B cell (primary cell): ENCODE results near the gene FRMD4B. TPM values are rescaled to one million over a fixed set of nuclear protein-coding genes. Genes with fewer than 3 reads are reported as not detected.

Experiments used
- ATAC-seq: fragments of 200-7000 bp; cut with Tn5 transposase; one replicate; pipeline ENCODE4 v1.10.0; 2021; ENCODE audit warnings: low read depth, mild to moderate bottlenecking, moderate number of reproducible peaks, moderate library complexity
- CTCF ChIA-PET: fragments of 350-600 bp; sonication (Branson Sonifier 250); formaldehyde crosslinking; loops from one replicate; lab custom pipeline; 2021; ENCODE audit warnings: antibody characterized with exemption, inconsistent platforms; lab: Charles Lee
- POLR2A ChIA-PET: fragments of 350-600 bp; sonication (Branson Sonifier 250); formaldehyde crosslinking; loops from one replicate; lab custom pipeline; 2021; ENCODE audit warnings: antibody characterized with exemption; lab: Charles Lee
- DNase-seq: peaks from one replicate; pipeline ENCODE4 v3.0.0; 2013
- H2AFZ ChIP-seq: 2 replicates; pipeline ENCODE4 v1.6.1; 2012; ENCODE audit warnings: mild to moderate bottlenecking, low read depth, low read length; ENCODE audit not compliant: insufficient read depth, poor library complexity, severe bottlenecking
- H3K27ac ChIP-seq, 2 donors: 1 replicate in 1 of 2; 2 replicates in 1 of 2; pipeline ENCODE4 v1.5.1; 2012 to 2013; ENCODE audit warnings: low read length in 2 of 2, mild to moderate bottlenecking in 2 of 2, moderate library complexity in 1 of 2
- H3K27me3 ChIP-seq, 4 experiments: fragments of 200-600 bp in 1 of 4; sonication (generic) in 1 of 4; replicated peaks in 1 of 4; 1 replicate in 2 of 4; 2 replicates in 2 of 4; pipeline versions ENCODE4 v1.6.1 to v1.7.0; 2013 to 2016; ENCODE audit warnings: low read length in 3 of 4, mild to moderate bottlenecking in 2 of 4, mixed read lengths in 1 of 4, moderate library complexity in 1 of 4; ENCODE audit not compliant: insufficient read depth in 4 of 4, control insufficient read depth in 3 of 4; ENCODE audit errors: control extremely low read depth in 1 of 4
- H3K36me3 ChIP-seq, 2 experiments: replicated peaks in 1 of 2; 1 replicate in 1 of 2; 2 replicates in 1 of 2; pipeline versions ENCODE4 v1.6.1 to v1.7.1; 2013; ENCODE audit warnings: low read length in 1 of 2; ENCODE audit not compliant: insufficient read depth in 2 of 2, control insufficient read depth in 1 of 2; ENCODE audit errors: control extremely low read depth in 1 of 2, extremely low read depth in 1 of 2
- H3K4me1 ChIP-seq, 2 donors: fragments of 200-600 bp in 1 of 2; sonication (generic) in 1 of 2; 1 replicate in 1 of 2; 2 replicates in 1 of 2; pipeline versions ENCODE4 v1.5.1 to v1.6.1; 2013 to 2017; ENCODE audit warnings: low read length in 2 of 2; ENCODE audit not compliant: control insufficient read depth in 2 of 2, insufficient read depth in 2 of 2
- H3K4me2 ChIP-seq: replicated peaks from 2 replicates; pipeline ENCODE3; 2012; ENCODE audit warnings: mild to moderate bottlenecking, low read depth, low read length; ENCODE audit not compliant: poor library complexity, severe bottlenecking
- H3K4me3 ChIP-seq, 5 experiments: fragments of 200-600 bp in 1 of 5; sonication (generic) in 1 of 5; 1 replicate in 3 of 5; 2 replicates in 2 of 5; pipeline versions ENCODE4 v1.5.1 to v1.7.0; 2011 to 2016; ENCODE audit warnings: low read length in 4 of 5, mild to moderate bottlenecking in 4 of 5, low read depth in 2 of 5, control low read depth in 1 of 5, moderate library complexity in 1 of 5; ENCODE audit not compliant: insufficient read depth in 1 of 5; ENCODE audit errors: control extremely low read depth in 1 of 5, extremely low read depth in 1 of 5
- H3K79me2 ChIP-seq: fragments of 200-600 bp; sonication (generic); one replicate; pipeline ENCODE4 v1.6.0; 2016; ENCODE audit warnings: low read length; ENCODE audit not compliant: control insufficient read depth, insufficient read depth
- H3K9ac ChIP-seq: fragments of 200-600 bp; sonication (generic); 2 replicates; pipeline ENCODE4 v1.6.1; 2017; ENCODE audit warnings: mild to moderate bottlenecking, low read length, moderate library complexity
- H3K9me3 ChIP-seq, 3 donors: one replicate each; pipeline versions ENCODE4 v1.6.1 to v1.7.1; 2013; ENCODE audit warnings: low read length in 2 of 3; ENCODE audit not compliant: control insufficient read depth in 2 of 3, insufficient read depth in 1 of 3; ENCODE audit errors: control extremely low read depth in 1 of 3
- H4K20me1 ChIP-seq: 2 replicates; pipeline ENCODE4 v1.6.0; 2012; ENCODE audit warnings: mild to moderate bottlenecking, low read length; ENCODE audit not compliant: insufficient read depth, control insufficient read depth, poor library complexity, severe bottlenecking
- H3K27ac Mint-ChIP-seq: one replicate; pipeline ENCODE4 v1.8.0; 2021; ENCODE audit warnings: mixed read lengths
- H3K27me3 Mint-ChIP-seq: one replicate; pipeline ENCODE4 v1.8.0; 2021; ENCODE audit warnings: mixed read lengths
- H3K4me1 Mint-ChIP-seq: one replicate; pipeline ENCODE4 v1.8.0; 2021; ENCODE audit warnings: mixed read lengths
- H3K4me3 Mint-ChIP-seq: one replicate; pipeline ENCODE4 v1.8.0; 2021; ENCODE audit warnings: mixed read lengths
- H3K9me3 Mint-ChIP-seq: one replicate; pipeline ENCODE4 v1.8.0; 2022; ENCODE audit warnings: mixed read lengths; ENCODE audit not compliant: insufficient read depth
- EZH2 ChIP-seq: IDR thresholded peaks from 2 replicates; pipeline ENCODE4 v1.6.1; 2012; ENCODE audit warnings: borderline replicate concordance, low read depth, mild to moderate bottlenecking, moderate library complexity, low read length; ENCODE audit not compliant: insufficient read depth, poor library complexity, severe bottlenecking
- WGBS: methylation state at CpG from one replicate; pipeline ENCODE4 v1.1.5; 2013; ENCODE audit warnings: missing lambda C conversion rate; ENCODE audit not compliant: insufficient coverage; 5-methylcytosine and 5-hydroxymethylcytosine counted together
- intact Hi-C: fragments of 100-400 bp; cut with micrococcal nuclease; formaldehyde crosslinking; loops from one replicate; pipeline ENCODE4 v1.10.0; 2022
- polyA plus RNA-seq: library from polyadenylated mRNA; depleted of rRNA; stranded (reverse); fragments of >200 nt; gene quantifications from 2 replicates; pipeline ENCODE4 v1.2.3, GENCODE V29; 2012
- total RNA-seq, 2 donors: library from RNA; stranded (reverse); fragments of 120-200 nt in 1 of 2; gene quantifications; 1 replicate in 1 of 2; 2 replicates in 1 of 2; pipeline versions ENCODE4 v1.2.3 to v1.2.4, GENCODE V29; 2013 to 2022
- TF ChIP-seq, protein P1 (sequence below): fragments of 200-600 bp; IDR thresholded peaks from one replicate; pipeline ENCODE4 v1.8.0; 2022; ENCODE audit warnings: antibody characterized with exemption, mild to moderate bottlenecking

Gene FRMD4B
- total and polyA plus RNA-seq, 2 donors (not counting 1 experiment from before 2014, with no cell fraction given): 0.06 to 0.20 TPM

DNA sequence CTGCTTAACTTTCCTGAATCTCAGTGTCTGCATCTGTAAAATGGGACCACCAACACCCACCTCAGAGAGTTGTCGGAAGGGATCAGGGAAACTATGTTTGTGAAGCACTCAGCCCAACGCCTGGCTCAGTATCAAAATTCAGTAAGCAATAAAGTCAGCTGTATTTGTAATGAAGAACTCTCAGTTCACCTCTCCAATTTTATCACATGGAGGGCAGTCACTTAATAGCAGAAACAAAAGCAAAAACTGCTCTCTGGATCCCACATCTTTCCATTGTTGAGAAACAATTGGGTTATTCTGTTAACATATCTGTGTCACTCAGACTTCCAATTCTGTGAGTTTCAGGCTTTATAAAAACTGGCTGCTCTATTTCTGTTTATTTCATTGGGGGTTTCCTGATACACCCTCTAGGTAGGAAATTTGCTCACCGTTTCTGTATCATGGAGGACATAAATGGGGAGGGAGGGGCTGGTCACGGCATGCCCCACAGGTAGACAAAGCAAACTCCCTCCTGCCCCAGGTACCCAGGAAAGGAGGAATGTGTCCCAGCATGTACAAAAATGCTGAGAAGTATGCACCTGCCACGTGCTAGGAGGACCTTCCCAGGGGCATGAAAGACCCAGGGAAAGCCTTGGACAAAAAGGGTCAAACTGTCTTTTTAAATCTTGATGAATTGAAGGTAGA is 182.1 kb downstream of the FRMD4B start:
- no peaks in the 10 kb centered on the region for H3K79me2 ChIP-seq
- CTCF ChIA-PET: no interaction called here
- intact Hi-C loops: no loop called here
- Mint-ChIP-seq H3K4me1 (peaks cover 3% of the 10 kb centered on the region), H3K27ac (no peak overlapping the region), H3K4me3 (no peak overlapping the region), H3K27me3 (peaks cover 10% of the 10 kb centered on the region), H3K9me3 (no peaks in the 10 kb centered on the region)
- DNase-seq (no peak), ATAC-seq (no peak)
- H3K9me3 ChIP-seq: no peaks in the 10 kb centered on the region
- no peak overlapping the region for H3K9ac ChIP-seq
- no peak overlapping the region for H3K4me2 ChIP-seq
- POLR2A ChIA-PET: no interaction called here
- no peaks in the 10 kb centered on the region for H3K4me1 ChIP-seq
- no peaks in the 10 kb centered on the region for H3K36me3 ChIP-seq
- TF ChIP-seq, protein P1, sequence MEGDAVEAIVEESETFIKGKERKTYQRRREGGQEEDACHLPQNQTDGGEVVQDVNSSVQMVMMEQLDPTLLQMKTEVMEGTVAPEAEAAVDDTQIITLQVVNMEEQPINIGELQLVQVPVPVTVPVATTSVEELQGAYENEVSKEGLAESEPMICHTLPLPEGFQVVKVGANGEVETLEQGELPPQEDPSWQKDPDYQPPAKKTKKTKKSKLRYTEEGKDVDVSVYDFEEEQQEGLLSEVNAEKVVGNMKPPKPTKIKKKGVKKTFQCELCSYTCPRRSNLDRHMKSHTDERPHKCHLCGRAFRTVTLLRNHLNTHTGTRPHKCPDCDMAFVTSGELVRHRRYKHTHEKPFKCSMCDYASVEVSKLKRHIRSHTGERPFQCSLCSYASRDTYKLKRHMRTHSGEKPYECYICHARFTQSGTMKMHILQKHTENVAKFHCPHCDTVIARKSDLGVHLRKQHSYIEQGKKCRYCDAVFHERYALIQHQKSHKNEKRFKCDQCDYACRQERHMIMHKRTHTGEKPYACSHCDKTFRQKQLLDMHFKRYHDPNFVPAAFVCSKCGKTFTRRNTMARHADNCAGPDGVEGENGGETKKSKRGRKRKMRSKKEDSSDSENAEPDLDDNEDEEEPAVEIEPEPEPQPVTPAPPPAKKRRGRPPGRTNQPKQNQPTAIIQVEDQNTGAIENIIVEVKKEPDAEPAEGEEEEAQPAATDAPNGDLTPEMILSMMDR: no peak
- TF ChIP-seq EZH2: no peak
- H3K27me3 ChIP-seq: no peaks in the 10 kb centered on the region
- H4K20me1 ChIP-seq: no peaks in the 10 kb centered on the region
- no peak overlapping the region for H2AFZ ChIP-seq
- H3K27ac ChIP-seq: no peak overlapping the region
- 85% methylated on average over 2 of the region's 5 CpGs for WGBS
- no peak overlapping the region for H3K4me3 ChIP-seq

DNA sequence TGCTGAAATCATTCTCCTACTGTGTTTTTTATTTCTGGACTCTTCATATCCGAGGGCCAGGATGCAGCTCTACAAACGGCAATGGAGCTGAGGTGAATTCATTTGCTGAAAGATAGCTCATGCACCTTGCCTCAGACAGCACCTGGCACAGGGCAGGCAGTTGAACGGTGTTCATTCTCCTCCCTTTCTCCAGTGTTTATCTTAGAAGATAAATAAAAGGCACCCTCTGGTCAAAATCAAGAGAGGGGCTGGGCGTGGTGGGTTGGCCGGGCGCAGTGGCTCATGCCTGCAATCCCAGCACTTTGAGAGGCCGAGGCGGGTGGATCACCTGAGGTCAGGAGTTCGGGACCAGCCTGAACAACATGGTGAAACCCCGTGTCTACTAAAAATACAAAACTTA is 184.2 kb downstream of the FRMD4B start:
- H4K20me1 ChIP-seq: no peaks in the 10 kb centered on the region
- no peak overlapping the region for H3K4me2 ChIP-seq
- H2AFZ ChIP-seq: no peak overlapping the region
- peaks cover 4% of the 10 kb centered on the region for H3K4me1 Mint-ChIP-seq
- no peaks in the 10 kb centered on the region for H3K9me3 ChIP-seq
- CTCF ChIA-PET: no interaction called here
- H3K79me2 ChIP-seq: no peaks in the 10 kb centered on the region
- H3K27ac Mint-ChIP-seq: no peak overlapping the region
- H3K9ac ChIP-seq: no peak overlapping the region
- no peak overlapping the region for H3K27ac ChIP-seq
- POLR2A ChIA-PET: no interaction called here
- H3K36me3 ChIP-seq: no peaks in the 10 kb centered on the region
- no peaks in the 10 kb centered on the region for H3K27me3 ChIP-seq
- 99% methylated on average over 8 of the region's 10 CpGs for WGBS
- no peak for TF ChIP-seq EZH2
- TF ChIP-seq, protein P1: no peak
- DNase-seq (no peak), ATAC-seq (no peak)
- H3K4me1 ChIP-seq: no peaks in the 10 kb centered on the region
- peaks cover 12% of the 10 kb centered on the region for H3K27me3 Mint-ChIP-seq
- H3K4me3 ChIP-seq: no peak overlapping the region
- no peaks in the 10 kb centered on the region for H3K9me3 Mint-ChIP-seq
- H3K4me3 Mint-ChIP-seq: no peak overlapping the region
- intact Hi-C loops: no loop called here
